ENCODE measurements around the gene NEU2.

The NEU2 gene

DNA sequence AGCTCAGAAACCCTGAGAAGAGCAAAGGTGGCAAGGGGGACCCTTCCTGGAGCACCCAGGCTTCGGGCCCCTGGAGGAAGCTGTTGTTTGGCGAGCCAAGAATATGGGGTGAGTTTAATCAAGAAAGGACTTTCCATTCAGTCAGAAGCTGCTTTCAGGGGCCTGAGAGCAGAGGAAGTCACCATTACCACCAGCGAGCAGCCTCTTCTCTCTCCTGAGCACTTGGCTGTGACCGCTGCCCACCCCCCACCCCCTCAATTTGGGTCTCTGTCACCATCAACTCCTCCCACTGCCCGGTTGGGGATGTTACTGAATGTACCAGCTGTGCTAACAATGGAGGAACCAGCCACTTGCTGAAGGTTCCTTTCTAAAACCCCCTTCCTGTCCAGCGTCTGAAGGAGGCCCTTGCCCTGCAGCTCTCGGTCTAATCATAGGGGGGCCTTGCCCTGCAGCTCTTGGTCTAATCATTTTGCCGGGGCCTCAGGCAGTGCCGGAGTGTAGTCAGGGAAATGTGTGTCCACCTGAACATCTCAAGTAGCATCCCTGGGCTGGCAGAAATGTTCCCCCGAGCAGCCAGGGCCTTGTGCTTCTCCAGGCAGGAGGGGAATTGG lies 28.6 kb downstream of the NEU2 start:
- no peak for TF ChIP-seq TEAD4 (IDR thresholded peaks at IDR 0.05)

DNA sequence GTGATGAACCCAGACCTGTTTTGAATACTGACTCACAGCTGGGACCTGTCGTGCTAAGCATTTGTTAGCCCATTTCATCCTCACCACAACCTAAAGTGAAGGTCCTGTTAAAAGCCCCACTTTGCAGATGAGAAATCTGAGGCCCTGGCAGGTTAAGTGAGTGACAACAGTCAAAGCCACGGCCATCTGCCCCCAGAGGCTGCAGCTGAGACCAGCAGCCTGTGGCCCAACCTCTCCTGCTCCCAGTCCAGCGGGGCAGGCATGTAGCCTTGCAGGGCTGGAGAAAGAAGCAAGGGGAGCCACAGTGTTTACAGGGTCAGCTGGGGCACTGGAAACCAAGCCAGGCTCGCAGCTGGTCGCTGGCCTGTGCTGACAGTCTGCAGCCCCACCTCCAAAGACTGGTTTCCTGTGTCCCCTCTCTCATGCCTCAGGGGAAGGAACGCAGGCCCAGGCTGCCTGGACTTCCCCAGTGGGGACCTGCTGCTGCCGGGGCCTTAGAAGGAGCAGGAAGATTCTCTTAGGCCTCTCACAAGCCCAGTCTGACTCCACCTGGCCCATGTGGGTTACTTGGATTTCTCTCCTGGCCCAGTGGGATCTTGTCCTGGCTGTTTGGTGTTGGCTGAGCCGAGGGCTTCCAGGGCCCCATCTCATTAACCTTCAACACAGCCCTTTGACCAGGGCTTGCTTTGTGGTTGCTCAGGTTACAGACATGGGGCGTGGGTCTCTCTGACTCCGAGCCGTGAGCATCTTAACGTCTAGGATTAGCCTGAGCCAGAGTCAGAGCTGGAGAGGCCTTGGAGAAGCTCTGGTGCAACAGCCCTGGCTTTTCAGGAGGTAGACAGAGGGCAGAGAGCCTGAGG lies 29.3 kb downstream of the NEU2 start:
- TF ChIP-seq YY1 (IDR thresholded peaks at IDR 0.05; ENCODE audit: low read depth) (no peak), CREB1 (IDR thresholded peaks at IDR 0.05; ENCODE audit: low read depth) (no peak), TAF1 (IDR thresholded peaks at IDR 0.05; ENCODE audit: low read depth) (no peak), EGR1 (IDR thresholded peaks at IDR 0.05) (no peak), FOXM1 (IDR thresholded peaks at IDR 0.05; ENCODE audit: borderline replicate concordance, low read depth) (no peak), ZBTB7A (IDR thresholded peaks at IDR 0.05; ENCODE audit: low read depth) (no peak), NFIC (IDR thresholded peaks at IDR 0.05) (no peak), TEAD4 (IDR thresholded peaks at IDR 0.05) (no peak), TCF12 (IDR thresholded peaks at IDR 0.05; ENCODE audit: low read depth) (no peak), CEBPB (IDR thresholded peaks at IDR 0.05) (no peak)
- TF ChIP-seq, protein P1, sequence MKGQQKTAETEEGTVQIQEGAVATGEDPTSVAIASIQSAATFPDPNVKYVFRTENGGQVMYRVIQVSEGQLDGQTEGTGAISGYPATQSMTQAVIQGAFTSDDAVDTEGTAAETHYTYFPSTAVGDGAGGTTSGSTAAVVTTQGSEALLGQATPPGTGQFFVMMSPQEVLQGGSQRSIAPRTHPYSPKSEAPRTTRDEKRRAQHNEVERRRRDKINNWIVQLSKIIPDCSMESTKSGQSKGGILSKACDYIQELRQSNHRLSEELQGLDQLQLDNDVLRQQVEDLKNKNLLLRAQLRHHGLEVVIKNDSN (IDR thresholded peaks at IDR 0.05) = no peak
- TF ChIP-seq, protein P2, sequence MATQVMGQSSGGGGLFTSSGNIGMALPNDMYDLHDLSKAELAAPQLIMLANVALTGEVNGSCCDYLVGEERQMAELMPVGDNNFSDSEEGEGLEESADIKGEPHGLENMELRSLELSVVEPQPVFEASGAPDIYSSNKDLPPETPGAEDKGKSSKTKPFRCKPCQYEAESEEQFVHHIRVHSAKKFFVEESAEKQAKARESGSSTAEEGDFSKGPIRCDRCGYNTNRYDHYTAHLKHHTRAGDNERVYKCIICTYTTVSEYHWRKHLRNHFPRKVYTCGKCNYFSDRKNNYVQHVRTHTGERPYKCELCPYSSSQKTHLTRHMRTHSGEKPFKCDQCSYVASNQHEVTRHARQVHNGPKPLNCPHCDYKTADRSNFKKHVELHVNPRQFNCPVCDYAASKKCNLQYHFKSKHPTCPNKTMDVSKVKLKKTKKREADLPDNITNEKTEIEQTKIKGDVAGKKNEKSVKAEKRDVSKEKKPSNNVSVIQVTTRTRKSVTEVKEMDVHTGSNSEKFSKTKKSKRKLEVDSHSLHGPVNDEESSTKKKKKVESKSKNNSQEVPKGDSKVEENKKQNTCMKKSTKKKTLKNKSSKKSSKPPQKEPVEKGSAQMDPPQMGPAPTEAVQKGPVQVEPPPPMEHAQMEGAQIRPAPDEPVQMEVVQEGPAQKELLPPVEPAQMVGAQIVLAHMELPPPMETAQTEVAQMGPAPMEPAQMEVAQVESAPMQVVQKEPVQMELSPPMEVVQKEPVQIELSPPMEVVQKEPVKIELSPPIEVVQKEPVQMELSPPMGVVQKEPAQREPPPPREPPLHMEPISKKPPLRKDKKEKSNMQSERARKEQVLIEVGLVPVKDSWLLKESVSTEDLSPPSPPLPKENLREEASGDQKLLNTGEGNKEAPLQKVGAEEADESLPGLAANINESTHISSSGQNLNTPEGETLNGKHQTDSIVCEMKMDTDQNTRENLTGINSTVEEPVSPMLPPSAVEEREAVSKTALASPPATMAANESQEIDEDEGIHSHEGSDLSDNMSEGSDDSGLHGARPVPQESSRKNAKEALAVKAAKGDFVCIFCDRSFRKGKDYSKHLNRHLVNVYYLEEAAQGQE (IDR thresholded peaks at IDR 0.05; ENCODE audit: low read depth) = no peak
- TF ChIP-seq, protein P3, sequence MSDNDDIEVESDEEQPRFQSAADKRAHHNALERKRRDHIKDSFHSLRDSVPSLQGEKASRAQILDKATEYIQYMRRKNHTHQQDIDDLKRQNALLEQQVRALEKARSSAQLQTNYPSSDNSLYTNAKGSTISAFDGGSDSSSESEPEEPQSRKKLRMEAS (IDR thresholded peaks at IDR 0.05) = no peak

DNA sequence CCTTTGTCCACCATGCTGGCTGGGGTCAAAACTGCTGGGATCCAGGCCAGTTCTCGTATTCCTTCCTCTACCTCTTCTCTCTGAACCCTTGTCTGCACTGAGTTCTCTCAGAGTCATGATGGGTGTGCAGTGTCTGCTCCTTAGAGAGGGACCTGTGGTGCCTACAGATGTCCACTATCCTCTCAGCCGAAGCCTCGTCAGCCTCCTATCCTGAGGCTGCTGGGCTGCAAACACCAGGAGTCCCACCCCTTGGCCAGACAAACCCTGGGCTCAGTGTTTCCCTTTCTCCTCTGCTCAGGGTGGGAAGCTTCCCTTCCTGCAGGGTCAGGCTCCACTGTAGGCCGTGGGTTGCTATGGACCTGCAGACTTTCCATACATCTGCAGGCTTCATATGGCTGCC lies 30.0 kb downstream of the NEU2 start:
- TF ChIP-seq TEAD4 (IDR thresholded peaks at IDR 0.05) = no peak
- TF ChIP-seq, protein P3 (IDR thresholded peaks at IDR 0.05) = no peak
- no peak for TF ChIP-seq CEBPB (IDR thresholded peaks at IDR 0.05)
- TF ChIP-seq TCF12 (IDR thresholded peaks at IDR 0.05; ENCODE audit: low read depth) = no peak
- no peak for TF ChIP-seq NFIC (IDR thresholded peaks at IDR 0.05)
- no peak for TF ChIP-seq EGR1 (IDR thresholded peaks at IDR 0.05)
- no peak for TF ChIP-seq CREB1 (IDR thresholded peaks at IDR 0.05; ENCODE audit: low read depth)
- no peak for TF ChIP-seq ZBTB7A (IDR thresholded peaks at IDR 0.05; ENCODE audit: low read depth)
- no peak for TF ChIP-seq EP300 (IDR thresholded peaks at IDR 0.05; ENCODE audit: borderline replicate concordance)
- TF ChIP-seq, protein P1 (IDR thresholded peaks at IDR 0.05) = no peak
- TF ChIP-seq, protein P2 (IDR thresholded peaks at IDR 0.05; ENCODE audit: low read depth) = no peak
- TF ChIP-seq TAF1 (IDR thresholded peaks at IDR 0.05; ENCODE audit: low read depth) = no peak
- TF ChIP-seq YY1 (IDR thresholded peaks at IDR 0.05; ENCODE audit: low read depth) = no peak
- no peak for TF ChIP-seq FOXM1 (IDR thresholded peaks at IDR 0.05; ENCODE audit: borderline replicate concordance, low read depth)
- no peak for TF ChIP-seq RAD21 (IDR thresholded peaks at IDR 0.05; ENCODE audit: low read depth)

DNA sequence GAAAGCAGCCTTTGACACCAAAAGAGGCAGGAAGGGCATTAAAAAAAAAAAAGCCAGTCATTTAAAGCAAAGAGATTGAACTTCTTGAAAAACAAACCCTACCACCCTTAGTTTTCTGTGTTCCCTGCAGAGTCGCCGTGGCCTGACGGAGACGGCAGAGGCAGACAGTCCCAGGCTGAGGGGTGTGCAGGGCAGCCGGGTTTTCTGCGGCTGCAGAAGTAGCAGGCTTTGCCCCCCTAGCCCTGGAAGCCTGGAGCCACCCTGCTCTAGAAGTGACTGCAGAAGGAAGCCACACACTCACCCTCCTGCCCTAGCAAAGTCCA lies 30.4 kb downstream of the NEU2 start:
- TF ChIP-seq CREB1 (IDR thresholded peaks at IDR 0.05; ENCODE audit: low read depth) (no peak), TCF12 (IDR thresholded peaks at IDR 0.05; ENCODE audit: low read depth) (no peak), EGR1 (IDR thresholded peaks at IDR 0.05) (no peak), TAF1 (IDR thresholded peaks at IDR 0.05; ENCODE audit: low read depth) (no peak), ZBTB7A (IDR thresholded peaks at IDR 0.05; ENCODE audit: low read depth) (no peak), CEBPB (IDR thresholded peaks at IDR 0.05) (no peak), RAD21 (IDR thresholded peaks at IDR 0.05; ENCODE audit: low read depth) (no peak)
- TF ChIP-seq, protein P2 (IDR thresholded peaks at IDR 0.05; ENCODE audit: low read depth) = no peak
- TF ChIP-seq, protein P1 (IDR thresholded peaks at IDR 0.05) = no peak
